Measurements from ENCODE around the gene SBNO2.

DNA sequence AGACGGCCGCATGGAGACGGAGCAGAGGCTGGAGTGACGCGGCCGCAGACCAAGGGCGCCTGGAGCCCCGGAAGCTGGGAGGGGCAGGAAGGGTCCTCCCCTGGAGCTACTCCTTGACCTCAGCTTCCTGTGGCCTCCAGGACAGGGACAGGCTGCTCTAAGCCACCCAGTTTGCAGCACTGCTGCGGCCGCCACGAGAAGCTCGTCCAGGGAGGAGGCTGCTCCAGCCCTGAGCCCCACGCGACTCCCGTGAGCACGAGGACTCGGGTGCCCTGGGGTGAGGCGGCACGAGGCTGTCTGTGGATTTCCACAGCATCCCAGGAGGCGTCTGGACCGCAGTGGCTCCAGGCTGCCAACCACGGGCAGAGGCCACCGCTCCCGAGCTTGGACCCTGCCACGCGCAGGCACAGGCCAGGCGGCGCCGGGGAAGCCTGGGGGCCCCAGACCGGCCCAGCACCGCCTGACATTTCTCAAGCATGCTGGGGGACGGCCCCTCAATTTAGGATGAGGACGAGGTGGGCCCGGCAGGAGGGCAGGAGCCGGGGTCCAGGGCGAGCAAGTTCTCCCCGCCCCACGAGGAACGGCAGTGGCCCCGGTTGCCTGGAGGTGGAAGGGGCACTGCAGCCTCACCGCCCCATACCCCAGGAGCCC, 10.7 kb downstream of the SBNO2 start:
- TF ChIP-seq RFX5 (IDR thresholded peaks at IDR 0.05; ENCODE audit: low read depth, low read length) (no peak), RCOR1 (IDR thresholded peaks at IDR 0.05; ENCODE audit: insufficient replicate concordance, low read length) (no peak), BHLHE40 (IDR thresholded peaks at IDR 0.05; ENCODE audit: low read depth, low read length) (no peak), MAZ (IDR thresholded peaks at IDR 0.05; ENCODE audit: borderline replicate concordance, low read depth, low read length) (no peak), RAD21 (IDR thresholded peaks at IDR 0.05; ENCODE audit: low read length) (no peak), MXI1 (IDR thresholded peaks at IDR 0.05; ENCODE audit: borderline replicate concordance, low read depth, low read length) (no peak), POLR2A (IDR thresholded peaks at IDR 0.05; ENCODE audit: low read depth, low read length) (no peak), USF2 (IDR thresholded peaks at IDR 0.05; ENCODE audit: low read depth, low read length) (no peak), SMC3 (IDR thresholded peaks at IDR 0.05; ENCODE audit: low read depth, low read length) (no peak), CEBPB (IDR thresholded peaks at IDR 0.05; ENCODE audit: low read depth, low read length) (no peak), MAFK (IDR thresholded peaks at IDR 0.05; ENCODE audit: low read depth, low read length) (no peak)
- TF ChIP-seq, protein P1, sequence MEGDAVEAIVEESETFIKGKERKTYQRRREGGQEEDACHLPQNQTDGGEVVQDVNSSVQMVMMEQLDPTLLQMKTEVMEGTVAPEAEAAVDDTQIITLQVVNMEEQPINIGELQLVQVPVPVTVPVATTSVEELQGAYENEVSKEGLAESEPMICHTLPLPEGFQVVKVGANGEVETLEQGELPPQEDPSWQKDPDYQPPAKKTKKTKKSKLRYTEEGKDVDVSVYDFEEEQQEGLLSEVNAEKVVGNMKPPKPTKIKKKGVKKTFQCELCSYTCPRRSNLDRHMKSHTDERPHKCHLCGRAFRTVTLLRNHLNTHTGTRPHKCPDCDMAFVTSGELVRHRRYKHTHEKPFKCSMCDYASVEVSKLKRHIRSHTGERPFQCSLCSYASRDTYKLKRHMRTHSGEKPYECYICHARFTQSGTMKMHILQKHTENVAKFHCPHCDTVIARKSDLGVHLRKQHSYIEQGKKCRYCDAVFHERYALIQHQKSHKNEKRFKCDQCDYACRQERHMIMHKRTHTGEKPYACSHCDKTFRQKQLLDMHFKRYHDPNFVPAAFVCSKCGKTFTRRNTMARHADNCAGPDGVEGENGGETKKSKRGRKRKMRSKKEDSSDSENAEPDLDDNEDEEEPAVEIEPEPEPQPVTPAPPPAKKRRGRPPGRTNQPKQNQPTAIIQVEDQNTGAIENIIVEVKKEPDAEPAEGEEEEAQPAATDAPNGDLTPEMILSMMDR (conservative IDR thresholded peaks at IDR 0.05; ENCODE audit: low read depth, low read length) = no peak

Measured in IMR-90 (cell line).